SHP77 (cell line): ENCODE data around the gene COMP.
A peak's percentile ranks its signal among the peaks of the same experiment; 100 is the strongest.
"Not testable (repeated sequence)": the region's sequence is repeated elsewhere in the genome, so short reads cannot be mapped to it uniquely, and the experiment has no call there.

Source experiments
- DNase-seq, 2 experiments: peaks; one replicate each; lab custom pipeline; 2025; lab: John Stamatoyannopoulos, UW

Gene COMP

GRCh38 chr19:18790566-18791314 lies at the start of gene COMP:
Gene COMP, minus strand, starts transcription at chr19:18791305. Its CDS starts 36 bp downstream, at chr19:18791269.
- DNase-seq, result no peak

- no peak for DNase-seq
Measured at GRCh38 chr19:18840288-18841267, 49.5 kb upstream of the COMP start.

DNA sequence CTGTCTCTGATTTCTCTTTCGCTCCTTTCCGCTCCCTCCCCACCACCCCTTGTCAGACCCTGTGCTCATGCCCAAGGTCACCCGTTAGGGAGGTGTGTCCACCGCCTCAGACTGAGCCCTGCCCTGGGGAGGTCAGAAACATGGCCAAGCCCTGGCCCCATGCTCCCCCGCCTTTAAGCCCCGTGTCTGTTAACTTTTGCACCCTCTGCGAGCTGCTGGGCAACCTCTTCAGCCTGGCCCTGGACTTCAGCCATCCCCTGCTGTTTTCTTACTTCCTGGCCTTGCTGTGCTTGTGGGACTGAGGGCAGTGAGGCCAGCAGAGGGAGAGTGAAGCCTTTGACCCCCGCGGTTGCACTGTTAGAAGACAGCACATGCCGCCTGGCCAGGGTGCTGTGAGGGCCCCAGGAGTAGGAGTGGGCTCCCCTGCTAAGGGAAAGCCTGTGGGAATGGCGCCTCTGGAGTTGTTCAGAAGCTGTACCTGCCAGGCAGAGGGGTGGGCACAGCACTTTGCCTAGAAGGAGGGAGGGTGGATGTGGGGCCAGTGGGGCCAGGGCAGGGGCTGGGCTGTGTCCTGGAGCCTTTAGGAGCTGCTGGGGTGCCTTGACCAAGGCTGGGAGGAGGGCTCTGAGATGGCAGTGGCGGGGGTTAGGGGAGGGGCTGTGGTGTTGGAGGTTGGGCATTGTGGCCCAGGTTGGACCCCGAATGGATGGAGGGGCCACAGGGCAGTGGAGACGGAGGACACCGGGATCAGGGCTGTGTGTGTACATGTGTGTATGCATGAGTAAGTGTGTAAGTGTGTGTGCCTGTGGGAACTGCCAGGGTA lies 48.6 kb upstream of the COMP start:
- DNase-seq, result no peak

DNA sequence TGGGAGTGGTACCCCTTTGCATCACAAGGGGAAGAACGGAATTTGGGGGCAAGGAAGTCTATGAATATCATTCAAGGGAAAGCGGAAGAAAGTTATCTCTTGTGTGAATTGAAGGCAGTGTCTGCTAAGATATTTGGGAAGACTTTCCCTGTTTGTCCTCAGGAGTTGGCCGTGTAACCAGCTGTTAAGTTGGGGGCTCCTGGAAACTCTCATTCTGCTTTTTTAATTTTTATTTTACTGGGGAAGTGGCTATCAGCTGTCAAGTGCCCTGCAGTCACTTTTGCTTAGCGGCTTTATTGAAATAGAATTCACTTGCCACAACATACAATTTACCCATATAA lies 43.5 kb upstream of the COMP start:
- DNase-seq, result no peak

DNA sequence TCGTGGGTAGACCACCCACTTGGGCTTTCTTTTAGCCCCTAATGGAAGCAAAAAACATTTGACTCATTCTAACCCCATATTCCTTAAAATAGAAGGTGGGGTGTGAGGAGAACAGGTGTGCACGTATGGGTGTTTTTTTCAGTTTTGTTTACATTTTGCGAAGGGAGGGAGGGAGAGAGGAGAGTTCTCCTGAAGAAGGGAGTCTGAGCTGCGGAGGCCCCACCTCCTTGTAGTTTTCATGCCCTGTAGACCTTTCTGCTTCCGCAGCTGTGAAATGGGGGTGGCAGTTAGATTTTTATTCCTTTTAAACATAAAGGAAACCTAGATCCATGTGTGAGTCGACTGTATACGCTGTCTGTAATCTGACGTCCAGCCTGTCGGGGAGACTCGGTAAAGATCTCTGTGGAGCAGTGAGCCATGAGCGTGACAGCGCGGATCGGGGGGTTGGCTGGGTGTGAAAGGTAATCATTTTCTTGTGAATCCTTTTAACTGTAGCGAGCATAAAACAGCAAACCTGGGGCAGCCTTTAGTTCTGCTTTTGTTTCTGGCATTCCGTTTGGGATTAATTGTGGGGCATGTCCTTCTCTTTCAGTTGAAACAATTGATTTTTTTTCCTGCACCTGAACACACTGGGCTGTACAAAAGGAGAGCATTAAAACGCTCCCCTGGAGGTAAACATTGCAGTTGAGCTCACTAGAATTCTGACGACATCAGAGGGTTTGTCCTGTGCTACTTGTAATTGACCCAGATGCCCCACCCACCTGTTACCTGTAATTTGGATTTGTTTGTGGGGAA lies 42.9 kb upstream of the COMP start:
- no peak for DNase-seq

GRCh38 chr19:18833141-18833476 lies 42.0 kb upstream of the COMP start:
- no peak for DNase-seq

DNA sequence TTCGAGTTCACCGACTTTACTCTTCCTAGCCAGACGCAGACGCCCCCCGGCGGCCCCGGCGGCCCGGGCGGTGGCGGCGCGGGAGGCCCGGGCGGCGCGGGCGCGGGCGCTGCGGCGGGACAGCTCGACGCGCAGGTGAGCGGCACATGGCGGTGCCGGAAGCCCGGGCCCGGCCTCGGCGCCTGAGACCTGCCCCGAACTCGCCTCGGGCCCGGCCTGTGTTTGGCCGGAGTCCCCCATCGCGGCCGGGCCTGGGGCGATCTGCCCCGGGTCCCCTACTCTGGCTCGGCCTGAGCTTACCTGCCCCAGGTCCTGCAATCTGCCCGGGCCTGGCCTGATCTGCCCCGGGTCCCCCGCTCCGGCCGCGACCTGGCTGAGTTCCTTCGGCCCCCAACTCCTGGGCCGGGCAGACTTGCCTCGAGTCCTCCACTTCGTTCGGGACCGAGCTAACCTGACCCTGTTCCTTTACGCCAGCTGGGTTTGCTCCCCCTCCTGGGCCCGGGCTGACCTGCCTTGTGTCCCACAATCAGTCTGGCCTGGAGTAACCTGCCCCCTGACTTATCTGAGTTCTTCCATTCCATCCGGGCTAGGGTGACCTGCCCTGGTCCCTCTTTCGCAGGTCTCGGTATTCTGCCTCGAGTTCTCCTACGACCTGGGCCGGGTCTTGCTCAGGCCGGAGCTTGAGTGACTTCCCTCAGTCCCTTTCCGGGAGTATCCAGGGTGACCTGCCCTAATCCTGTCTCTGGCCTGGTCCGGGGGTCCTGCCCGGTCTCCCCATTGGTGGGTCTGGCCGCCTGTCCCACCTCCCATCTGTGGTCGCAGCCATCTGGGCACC lies 41.4 kb upstream of the COMP start:
- no peak for DNase-seq

DNA sequence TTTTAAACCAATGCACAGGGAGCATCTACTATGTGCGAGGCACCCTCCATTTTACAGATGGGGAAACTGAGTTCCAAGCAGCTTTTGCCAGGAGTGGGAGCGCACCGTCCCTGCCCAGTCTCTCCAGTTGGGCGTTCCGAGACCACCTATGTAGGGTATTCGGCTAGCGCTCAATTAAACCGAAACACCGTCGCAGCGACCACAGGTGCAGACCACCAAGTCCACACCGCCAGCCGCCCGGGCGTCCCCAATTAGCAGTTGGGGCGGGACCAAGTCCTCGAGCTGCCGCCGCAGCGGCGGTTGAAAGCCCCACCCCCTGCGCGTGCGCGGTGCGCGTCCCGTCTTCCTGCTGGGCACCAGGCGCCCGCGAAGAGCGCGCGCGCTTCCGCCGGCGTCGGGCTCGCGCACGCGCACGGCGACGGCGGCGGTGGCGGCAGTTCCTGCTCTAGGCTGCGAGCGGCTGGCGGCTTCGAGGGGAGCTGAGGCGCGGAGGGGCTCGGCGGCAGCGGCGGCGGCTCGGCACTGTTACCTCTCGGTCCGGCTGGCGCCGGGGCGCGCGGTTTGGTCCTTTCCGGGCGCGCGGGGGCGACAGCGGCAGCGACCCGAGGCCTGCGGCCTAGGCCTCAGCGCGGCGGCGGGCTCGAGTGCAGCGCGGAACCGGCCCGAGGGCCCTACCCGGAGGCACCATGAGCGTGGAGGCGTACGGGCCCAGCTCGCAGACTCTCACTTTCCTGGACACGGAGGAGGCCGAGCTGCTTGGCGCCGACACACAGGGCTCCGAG lies 40.6 kb upstream of the COMP start, which contains the start of gene UPF1:
Gene UPF1, plus strand, starts transcription at position 436 of the 782 bp plus-strand sequence. Its CDS starts 251 bp downstream, at position 687.
- DNase-seq, result peak; percentile 83 to 91

DNA sequence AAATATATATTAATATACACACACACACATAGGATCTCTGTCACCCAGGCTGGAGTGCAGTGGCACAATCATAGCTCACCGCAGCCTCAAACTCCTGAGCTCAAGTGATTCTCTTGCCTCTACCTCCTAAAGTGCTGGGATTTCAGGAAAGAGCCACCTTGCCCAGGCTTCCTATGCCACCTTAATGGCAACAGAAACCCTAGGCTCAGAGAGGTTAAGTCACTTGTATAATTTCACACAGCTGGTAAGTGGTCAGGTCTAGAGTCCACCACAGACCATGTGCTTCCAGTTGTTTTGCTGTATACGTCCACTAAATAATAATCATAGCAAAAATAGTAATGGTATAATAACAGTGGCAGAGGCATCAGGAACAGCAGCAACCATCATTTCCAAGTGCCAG lies 39.4 kb upstream of the COMP start:
- DNase-seq, result no peak

DNA sequence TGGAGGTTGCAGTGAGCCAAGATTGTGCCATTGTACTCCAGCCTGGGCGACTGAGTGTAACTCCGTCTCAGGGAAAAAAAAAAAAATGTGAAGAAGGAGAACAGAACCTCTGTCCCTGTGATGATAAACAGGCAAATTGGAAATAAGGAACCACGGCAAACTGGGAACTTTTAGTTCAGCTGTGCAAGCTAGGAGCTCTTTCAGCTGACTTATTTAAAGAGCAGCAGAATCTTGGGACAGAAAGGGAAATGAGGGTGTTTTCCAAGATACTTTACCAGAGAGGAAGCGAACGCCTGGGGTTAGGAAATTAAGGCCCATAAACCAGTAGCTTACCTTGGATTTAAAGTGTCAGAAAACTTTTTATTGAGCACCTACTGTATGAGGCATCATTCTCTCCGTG lies 37.7 kb upstream of the COMP start:
- no peak for DNase-seq

DNA sequence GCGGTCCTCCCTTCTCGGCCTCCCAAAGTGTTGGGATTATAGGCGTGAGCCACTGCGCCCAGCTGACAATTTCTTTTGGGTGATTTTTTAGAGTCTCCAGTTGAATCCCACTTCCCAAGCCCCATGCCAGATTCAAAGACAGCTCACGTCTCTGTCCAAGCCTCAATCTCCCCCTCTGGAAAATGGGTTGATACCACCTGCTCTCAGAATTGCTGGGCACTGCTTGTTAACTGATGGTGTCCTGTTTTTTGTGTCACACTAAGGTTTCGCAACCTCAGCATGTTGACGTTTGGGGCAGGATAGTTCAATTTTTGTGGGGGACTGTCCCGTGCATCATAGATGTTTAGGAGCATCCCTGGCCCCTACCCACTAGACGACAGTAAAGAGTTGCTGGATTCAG lies 26.5 kb upstream of the COMP start:
- no peak for DNase-seq

GRCh38 chr19:18816645-18817044 lies 25.5 kb upstream of the COMP start:
- DNase-seq, result not testable (repeated sequence)

GRCh38 chr19:18815673-18816072 lies 24.6 kb upstream of the COMP start:
- DNase-seq, result no peak

DNA sequence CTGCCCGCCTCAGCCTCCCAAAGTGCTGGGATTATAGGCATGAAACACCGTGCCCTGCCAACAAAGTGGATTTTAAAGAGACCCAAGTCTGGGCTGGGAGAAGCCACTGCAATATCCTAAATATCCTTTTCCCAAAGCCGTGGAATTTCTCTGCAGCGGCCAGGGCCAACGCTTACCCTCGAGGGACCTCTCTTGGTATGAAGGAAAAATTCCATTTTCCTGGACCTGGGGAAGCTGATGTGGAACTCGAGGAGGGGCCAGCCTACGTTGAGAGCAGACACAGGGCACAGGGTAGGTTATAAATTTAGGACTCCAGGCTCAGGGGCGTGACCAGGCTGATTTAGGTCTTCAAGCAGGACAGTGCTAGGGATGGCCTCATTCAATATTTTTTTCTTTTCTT lies 23.0 kb upstream of the COMP start:
- DNase-seq, result no peak

- DNase-seq, result not testable (repeated sequence)
Measured at GRCh38 chr19:18811638-18812037, 20.5 kb upstream of the COMP start.

DNA sequence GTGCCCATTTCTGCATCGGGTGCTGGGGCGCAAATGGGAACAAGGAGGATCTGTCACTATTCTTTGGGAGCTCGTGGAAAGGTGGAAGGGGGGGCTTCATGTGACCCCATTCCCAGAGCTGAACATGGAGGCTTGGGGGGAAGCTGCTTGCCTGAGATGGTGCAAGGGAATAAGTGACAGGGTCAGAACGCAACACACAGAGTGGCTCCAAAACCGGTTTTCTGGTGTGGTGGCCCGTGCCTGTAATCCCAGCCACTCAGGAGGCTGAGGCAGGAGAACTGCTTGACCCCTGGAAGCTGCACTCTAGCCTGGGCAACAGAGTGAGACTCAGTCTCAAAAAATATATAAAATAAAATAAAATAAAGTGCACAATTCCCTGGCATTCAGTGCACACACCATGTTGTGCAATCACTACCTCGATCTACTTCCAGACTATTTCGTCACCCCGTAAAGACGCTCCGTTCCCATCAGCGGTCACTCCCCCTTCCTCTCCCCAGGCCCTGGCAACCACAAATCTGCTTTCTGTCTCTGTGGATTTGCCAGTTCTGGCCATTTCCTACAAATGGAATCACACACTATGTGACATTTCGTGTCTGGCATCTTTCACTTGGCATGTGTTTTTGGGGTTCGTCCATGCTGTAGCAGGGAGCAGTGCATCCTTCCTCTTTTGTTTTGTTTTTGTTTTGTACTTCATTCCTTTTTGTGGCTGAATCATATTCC lies 18.2 kb upstream of the COMP start:
- no peak for DNase-seq

GRCh38 chr19:18807861-18808331 lies 16.8 kb upstream of the COMP start:
- DNase-seq, result no peak

- DNase-seq, result no peak
Measured at GRCh38 chr19:18804643-18805042, 13.5 kb upstream of the COMP start.

- DNase-seq, result no peak
Measured at GRCh38 chr19:18804139-18804601, 13.1 kb upstream of the COMP start.
